Measurements from ENCODE around the gene LAMTOR2. TPM values are rescaled to one million over a fixed set of nuclear protein-coding genes. Genes with fewer than 3 reads are reported as not detected.

LAMTOR2 gene
- total and polyA plus RNA-seq, 10 of the 15 experiments (the other 5 are each of a cell fraction or from before 2014, with no cell fraction given): 71.9 to 264 (median 97.0) TPM

- TF ChIP-seq BHLHE40 (IDR thresholded peaks at IDR 0.05; ENCODE audit: borderline replicate concordance in 1 of 2, low read depth in 2 of 2, low read length in 1 of 2) (no peak), RELB (IDR thresholded peaks at IDR 0.05; ENCODE audit: low read depth) (peak; percentile 64), CBX5 (IDR thresholded peaks at IDR 0.05; ENCODE audit: low read depth) (no peak), TAF1 (IDR thresholded peaks at IDR 0.05; ENCODE audit: borderline replicate concordance, low read depth, low read length) (no peak), SMAD5 (IDR thresholded peaks at IDR 0.05; ENCODE audit: low read depth) (no peak), BMI1 (IDR thresholded peaks at IDR 0.05; ENCODE audit: borderline replicate concordance) (no peak), POLR2AphosphoS5 (IDR thresholded peaks at IDR 0.05; ENCODE audit: low read length) (no peak), E4F1 (IDR thresholded peaks at IDR 0.05; ENCODE audit: borderline replicate concordance, partially characterized antibody) (no peak), SMAD1 (IDR thresholded peaks at IDR 0.05; ENCODE audit: low read depth, partially characterized antibody) (no peak), FOS (IDR thresholded peaks at IDR 0.05; ENCODE audit: borderline replicate concordance, extremely low read depth, insufficient read length) (no peak), KAT2A (conservative IDR thresholded peaks at IDR 0.05; ENCODE audit: control insufficient read depth, low read depth, low read length) (no peak), MLLT1 (IDR thresholded peaks at IDR 0.05) (no peak), EP300 (IDR thresholded peaks at IDR 0.05; ENCODE audit: borderline replicate concordance in 1 of 2, control insufficient read depth in 1 of 2, low read depth in 2 of 2, low read length in 2 of 2) (peak; percentile 47 to 63; a peak in 2 of 4 replicates), USF1 (IDR thresholded peaks at IDR 0.05; ENCODE audit: borderline replicate concordance, extremely low read length, insufficient read depth, low read depth, low read length) (no peak), SPI1 (IDR thresholded peaks at IDR 0.05; ENCODE audit: borderline replicate concordance, insufficient read depth, low read depth, low read length) (peak; percentile 93), SIX5 (IDR thresholded peaks at IDR 0.05; ENCODE audit: low read depth, low read length, severe bottlenecking) (no peak), HCFC1 (IDR thresholded peaks at IDR 0.05; ENCODE audit: low read length) (no peak), STAT1 (conservative IDR thresholded peaks at IDR 0.05) (no peak), HDAC6 (IDR thresholded peaks at IDR 0.05; ENCODE audit: unreplicated experiment) (no peak), ZNF274 (IDR thresholded peaks at IDR 0.05; ENCODE audit: insufficient read depth, insufficient read length) (no peak)
Measured at GRCh38 chr1:156012051-156012817, 42.3 kb upstream of the LAMTOR2 start (continued).

Measured in GM12878 (cell line).